Hepatocyte (in vitro differentiated cells): ENCODE data around the gene DEFB113. TPM values are rescaled to one million over a fixed set of nuclear protein-coding genes. Genes with fewer than 3 reads are reported as not detected.
A peak's percentile ranks its signal among the peaks of the same experiment; 100 is the strongest.

ENCODE experiments used
- DNase-seq: peaks from one replicate; pipeline ENCODE4 v3.0.0-alpha.2; 2016; ENCODE audit warnings: low spot score
- H2AFZ ChIP-seq: fragments of 200-600 bp; sonication (generic); 2 replicates; pipeline ENCODE4 v1.6.0; 2016; ENCODE audit warnings: antibody characterized with exemption, mild to moderate bottlenecking
- H3K27ac ChIP-seq: fragments of 200-600 bp; sonication (generic); 2 replicates; pipeline ENCODE4 v1.5.1; 2016; ENCODE audit warnings: mild to moderate bottlenecking
- H3K27me3 ChIP-seq: fragments of 200-600 bp; sonication (generic); 2 replicates; pipeline ENCODE4 v1.6.1; 2016
- H3K36me3 ChIP-seq: fragments of 200-600 bp; sonication (generic); replicated peaks from 2 replicates; pipeline ENCODE4 v1.5.1; 2016; ENCODE audit warnings: low read depth; ENCODE audit not compliant: insufficient read depth
- H3K4me1 ChIP-seq: fragments of 200-600 bp; sonication (generic); 2 replicates; pipeline ENCODE4 v1.5.1; 2016; ENCODE audit warnings: mild to moderate bottlenecking, moderate library complexity; ENCODE audit not compliant: insufficient read depth
- H3K4me2 ChIP-seq: fragments of 200-600 bp; sonication (generic); 2 replicates; pipeline ENCODE4 v1.6.0; 2016
- H3K4me3 ChIP-seq: fragments of 200-600 bp; sonication (generic); 2 replicates; pipeline ENCODE4 v1.5.1; 2016; ENCODE audit warnings: mild to moderate bottlenecking
- H3K79me2 ChIP-seq: fragments of 200-600 bp; sonication (generic); 2 replicates; pipeline ENCODE4 v1.6.0; 2017; ENCODE audit warnings: mild to moderate bottlenecking
- H3K9me2 ChIP-seq: fragments of 200-600 bp; sonication (generic); replicated peaks from 2 replicates; pipeline ENCODE4 v1.6.0; 2017; ENCODE audit warnings: mild to moderate bottlenecking; ENCODE audit not compliant: insufficient read depth
- H3K9me3 ChIP-seq: fragments of 200-600 bp; sonication (generic); 2 replicates; pipeline ENCODE4 v1.5.1; 2016; ENCODE audit warnings: low read depth, mild to moderate bottlenecking
- H4K20me1 ChIP-seq: fragments of 200-600 bp; sonication (generic); 2 replicates; pipeline ENCODE4 v1.6.0; 2016; ENCODE audit warnings: mild to moderate bottlenecking; ENCODE audit not compliant: insufficient read depth, poor library complexity, severe bottlenecking
- CTCF ChIP-seq: fragments of 200-600 bp; sonication (generic); IDR thresholded peaks from 2 replicates; pipeline ENCODE4 v1.5.1; 2016; ENCODE audit warnings: antibody characterized with exemption, mild to moderate bottlenecking; ENCODE audit not compliant: poor library complexity
- EZH2 ChIP-seq: fragments of 200-600 bp; sonication (generic); IDR thresholded peaks from 2 replicates; pipeline ENCODE4 v1.6.1; 2016; ENCODE audit warnings: antibody characterized with exemption, mild to moderate bottlenecking, borderline replicate concordance
- EZH2phosphoT487 ChIP-seq: fragments of 200-600 bp; sonication (generic); IDR thresholded peaks from one replicate; pipeline ENCODE4 v1.6.1; 2018; ENCODE audit warnings: antibody characterized with exemption, mild to moderate bottlenecking, low read depth, moderate library complexity; ENCODE audit not compliant: unreplicated experiment, severe bottlenecking
- WGBS: methylation state at CpG from one replicate; pipeline ENCODE4 v1.1.6; 2016; ENCODE audit warnings: low lambda C conversion rate; ENCODE audit errors: missing lambda C conversion rate; 5-methylcytosine and 5-hydroxymethylcytosine counted together
- polyA plus RNA-seq: library from polyadenylated mRNA; unstranded; fragments of >200 nt; fragmentation: Nextera tagmentation; extraction: Ambion mirVana; gene quantifications from 2 replicates; pipeline ENCODE4 v1.2.1, GENCODE V29; 2016
- total RNA-seq: library from RNA; depleted of rRNA; stranded (reverse); fragments of >200 nt; gene quantifications from 2 replicates; pipeline ENCODE4 v1.2.3, GENCODE V29; 2014

Gene DEFB113
- total and polyA plus RNA-seq, 2 experiments from 2014 or later = not detected

- no peak overlapping the region for H3K4me2 ChIP-seq
- no peak for TF ChIP-seq EZH2phosphoT487
- no peak for TF ChIP-seq EZH2
- TF ChIP-seq CTCF = no peak
- H3K9me2 ChIP-seq = no peaks in the 10 kb centered on the region
- H3K9me3 ChIP-seq = no peaks in the 10 kb centered on the region
- H3K27me3 ChIP-seq = no peaks in the 10 kb centered on the region
- no peak overlapping the region for H3K27ac ChIP-seq
- no peak overlapping the region for H2AFZ ChIP-seq
- no peaks in the 10 kb centered on the region for H4K20me1 ChIP-seq
- no peak overlapping the region for H3K4me3 ChIP-seq
- no peaks in the 10 kb centered on the region for H3K36me3 ChIP-seq
- H3K4me1 ChIP-seq = peaks cover 5% of the 10 kb centered on the region
- DNase-seq = no peak
- H3K79me2 ChIP-seq = no peaks in the 10 kb centered on the region
- WGBS = 80% methylated on average over 3 of the region's 3 CpGs
Measured at GRCh38 chr6:49935387-49935786, 34.0 kb downstream of the DEFB113 start.

GRCh38 chr6:49934770-49935169 is 34.7 kb downstream of the DEFB113 start:
- no peaks in the 10 kb centered on the region for H3K79me2 ChIP-seq
- H3K36me3 ChIP-seq = no peaks in the 10 kb centered on the region
- no peak overlapping the region for H3K4me2 ChIP-seq
- WGBS = 55% methylated on average over 1 of the region's 1 CpG
- no peaks in the 10 kb centered on the region for H3K9me2 ChIP-seq
- H3K4me3 ChIP-seq = no peak overlapping the region
- H2AFZ ChIP-seq = no peak overlapping the region
- TF ChIP-seq EZH2 (no peak), CTCF (no peak), EZH2phosphoT487 (no peak)
- H3K27ac ChIP-seq = no peak overlapping the region
- H3K27me3 ChIP-seq = no peaks in the 10 kb centered on the region
- no peaks in the 10 kb centered on the region for H4K20me1 ChIP-seq
- no peak for DNase-seq
- peaks cover 4% of the 10 kb centered on the region for H3K4me1 ChIP-seq
- no peaks in the 10 kb centered on the region for H3K9me3 ChIP-seq

- Histone ChIP-seq H4K20me1 (no peaks in the 10 kb centered on the region), H3K9me2 (no peaks in the 10 kb centered on the region), H3K79me2 (no peaks in the 10 kb centered on the region), H2AFZ (no peak overlapping the region), H3K27ac (no peak overlapping the region), H3K4me2 (no peak overlapping the region), H3K9me3 (no peaks in the 10 kb centered on the region), H3K36me3 (no peaks in the 10 kb centered on the region), H3K4me1 (no peaks in the 10 kb centered on the region), H3K27me3 (no peaks in the 10 kb centered on the region), H3K4me3 (no peak overlapping the region)
- TF ChIP-seq EZH2phosphoT487 (no peak), CTCF (no peak), EZH2 (no peak)
- WGBS = 95% methylated on average over 21 of the region's 21 CpGs
- no peak for DNase-seq
Measured at GRCh38 chr6:49933526-49933925, 35.9 kb downstream of the DEFB113 start.

- Histone ChIP-seq H3K4me1 (no peaks in the 10 kb centered on the region), H3K9me2 (no peaks in the 10 kb centered on the region), H3K27ac (no peak overlapping the region), H2AFZ (no peak overlapping the region), H3K4me3 (no peak overlapping the region), H3K4me2 (no peak overlapping the region), H3K27me3 (no peaks in the 10 kb centered on the region), H3K36me3 (no peaks in the 10 kb centered on the region), H4K20me1 (no peaks in the 10 kb centered on the region), H3K9me3 (no peaks in the 10 kb centered on the region), H3K79me2 (no peaks in the 10 kb centered on the region)
- DNase-seq = no peak
- TF ChIP-seq CTCF (no peak), EZH2 (no peak), EZH2phosphoT487 (peak; percentile 56)
Measured at GRCh38 chr6:49929340-49929739, 40.1 kb downstream of the DEFB113 start.
